Tibial nerve (tissue), 4 donors: Measurements from ENCODE around the gene GYG2. TPM values are rescaled to one million over a fixed set of nuclear protein-coding genes. Genes with fewer than 3 reads are reported as not detected.
"Not testable (repeated sequence)": the region's sequence is repeated elsewhere in the genome, so short reads cannot be mapped to it uniquely, and the experiment has no call there.

ENCODE experiments used
- DNase-seq, 2 donors: peaks; one replicate each; pipeline ENCODE4 v3.0.0-alpha.2; 2019; ENCODE audit warnings: low spot score in 2 of 2
- H3K27ac ChIP-seq, 4 donors: fragments of 200-600 bp; sonication (generic) in 3 of 4; one replicate each; pipeline ENCODE4 v1.5.1; 2017 to 2019; ENCODE audit warnings: mild to moderate bottlenecking in 1 of 4
- H3K27me3 ChIP-seq, 2 donors: fragments of 200-600 bp; sonication (generic) in 1 of 2; one replicate each; pipeline versions ENCODE4 v1.5.1 to v1.6.0; 2017 to 2019
- H3K36me3 ChIP-seq, 3 donors: fragments of 200-600 bp; sonication (generic); one replicate each; pipeline ENCODE4 v1.5.1; 2018 to 2019
- H3K4me1 ChIP-seq, 4 donors: fragments of 200-600 bp; sonication (generic) in 3 of 4; one replicate each; pipeline ENCODE4 v1.5.1; 2017 to 2019
- H3K4me3 ChIP-seq, 4 donors: fragments of 200-600 bp; sonication (generic) in 3 of 4; one replicate each; pipeline ENCODE4 v1.5.1; 2017 to 2019; ENCODE audit warnings: mild to moderate bottlenecking in 1 of 4, moderate library complexity in 1 of 4
- H3K9me3 ChIP-seq, 4 donors: fragments of 200-600 bp; sonication (generic) in 3 of 4; one replicate each; pipeline ENCODE4 v1.5.1; 2017 to 2019
- CTCF ChIP-seq, 5 experiments: fragments of 200-600 bp in 3 of 5; fragments of 450-650 bp in 2 of 5; sonication (generic) in 3 of 5; IDR thresholded peaks; one replicate each; pipeline ENCODE4 v1.5.1; 2016 to 2019; ENCODE audit warnings: antibody characterized with exemption in 5 of 5, mild to moderate bottlenecking in 3 of 5, moderate library complexity in 2 of 5
- EP300 ChIP-seq, 2 donors: sonication (generic); formaldehyde crosslinking; IDR thresholded peaks; one replicate each; pipeline ENCODE4 v1.6.1; 2017; ENCODE audit warnings: antibody characterized with exemption in 2 of 2, mild to moderate bottlenecking in 1 of 2
- POLR2A ChIP-seq, 2 donors: fragments of 450-650 bp; IDR thresholded peaks; one replicate each; pipeline ENCODE4 v1.6.1; 2017; ENCODE audit warnings: antibody characterized with exemption in 2 of 2, mild to moderate bottlenecking in 2 of 2, moderate library complexity in 2 of 2
- WGBS, 2 donors: methylation state at CpG; one replicate each; pipeline ENCODE4 v1.1.5; 2018; 5-methylcytosine and 5-hydroxymethylcytosine counted together
- total RNA-seq, 4 donors: library from RNA; depleted of rRNA; stranded (reverse); fragments of >200 nt; gene quantifications; one replicate each; pipeline ENCODE4 v1.1.0, GENCODE V29; 2016

The GYG2 gene
- total RNA-seq, 4 donors from 2014 or later: 4.1 to 50.4 (median 22.3) TPM

GRCh38 chrX:2924151-2924550 is 95.4 kb downstream of the GYG2 start:
- Histone ChIP-seq H3K9me3 (no peaks in the 10 kb centered on the region), H3K36me3 (peaks cover 0 to 29% (median 0%) of the 10 kb centered on the region in 3 donors), H3K27me3 (no peaks in the 10 kb centered on the region), H3K4me3 (no peak overlapping the region), H3K27ac (no peak overlapping the region), H3K4me1 (no peaks in the 10 kb centered on the region)
- TF ChIP-seq EP300 (IDR thresholded peaks at IDR 0.05): no peak
- TF ChIP-seq CTCF (IDR thresholded peaks at IDR 0.05): no peak
- no peak for TF ChIP-seq POLR2A (IDR thresholded peaks at IDR 0.05)
- 89 to 98% methylated on average over 6 to 9 of the region's 9 CpGs for WGBS, 2 donors
- no peak for DNase-seq

GRCh38 chrX:2926255-2926654 is 97.5 kb downstream of the GYG2 start:
- H3K27me3 ChIP-seq, DNase-seq, H3K4me1 ChIP-seq, H3K9me3 ChIP-seq, H3K4me3 ChIP-seq, H3K27ac ChIP-seq: not testable (repeated sequence)
- H3K36me3 ChIP-seq: peaks cover 0 to 14% (median 0%) of the 10 kb centered on the region in 3 donors
- 74 to 80% methylated on average over 3 to 4 of the region's 4 CpGs for WGBS, 2 donors

GRCh38 chrX:2926664-2927275 is 98.0 kb downstream of the GYG2 start:
- no peaks in the 10 kb centered on the region for H3K4me1 ChIP-seq
- no peak overlapping the region for H3K4me3 ChIP-seq
- peak overlapping the region in 1 of 4 donors; percentile 96 for H3K27ac ChIP-seq
- TF ChIP-seq POLR2A (IDR thresholded peaks at IDR 0.05) (no peak), CTCF (IDR thresholded peaks at IDR 0.05) (no peak), EP300 (IDR thresholded peaks at IDR 0.05) (no peak)
- H3K36me3 ChIP-seq: peaks cover 0 to 14% (median 0%) of the 10 kb centered on the region in 3 donors
- H3K9me3 ChIP-seq: peaks cover 0 to 12% (median 0%) of the 10 kb centered on the region in 4 donors
- DNase-seq: no peak
- WGBS, 2 donors: 92 to 97% methylated on average over 12 to 15 of the region's 15 CpGs
- no peaks in the 10 kb centered on the region for H3K27me3 ChIP-seq

- H3K27me3 ChIP-seq: no peaks in the 10 kb centered on the region
- H3K36me3 ChIP-seq: peaks cover 0 to 10% (median 0%) of the 10 kb centered on the region in 3 donors
- H3K27ac ChIP-seq: peak overlapping the region; percentile 82 to 98 (median 95)
- 3% methylated on average over 12 to 21 of the region's 27 CpGs for WGBS, 2 donors
- TF ChIP-seq POLR2A (IDR thresholded peaks at IDR 0.05): peak in 1 of 2 donors; percentile 1
- no peak for TF ChIP-seq EP300 (IDR thresholded peaks at IDR 0.05)
- DNase-seq: peak; percentile 10 to 19
- no peaks in the 10 kb centered on the region for H3K4me1 ChIP-seq
- H3K9me3 ChIP-seq: peaks cover 0 to 12% (median 0%) of the 10 kb centered on the region in 4 donors
- H3K4me3 ChIP-seq: peak overlapping the region; percentile 59 to 73 (median 65)
Measured at GRCh38 chrX:2928191-2928582, 99.5 kb downstream of the GYG2 start.

GRCh38 chrX:2928583-2929434 is 100.1 kb downstream of the GYG2 start, which contains the start of gene ARSD:
TSS of gene ARSD (minus strand) at chrX:2929339. CDS start at chrX:2929275, 64 bp downstream.
- Histone ChIP-seq H3K9me3 (peaks cover 0 to 12% (median 0%) of the 10 kb centered on the region in 4 donors), H3K4me3 (peak within 1 kb of the TSS; percentile 59 to 73 (median 65)), H3K27ac (peak within 1 kb of the TSS; percentile 82 to 98 (median 95)), H3K36me3 (peaks cover 0 to 6% (median 0%) of the 10 kb centered on the region in 3 donors), H3K27me3 (no peaks in the 10 kb centered on the region), H3K4me1 (no peaks in the 10 kb centered on the region)
- peak; percentile 77 to 86 for DNase-seq
- 0 to 1% methylated on average over 29 to 35 of the region's 84 CpGs for WGBS, 2 donors
- TF ChIP-seq CTCF (IDR thresholded peaks at IDR 0.05) (no peak), POLR2A (IDR thresholded peaks at IDR 0.05) (peak; percentile 83), EP300 (IDR thresholded peaks at IDR 0.05) (peak in 1 of 2 donors; percentile 66)

- peaks cover 0 to 12% (median 0%) of the 10 kb centered on the region in 4 donors for H3K9me3 ChIP-seq
- no peaks in the 10 kb centered on the region for H3K27me3 ChIP-seq
- no peaks in the 10 kb centered on the region for H3K36me3 ChIP-seq
- no peak for DNase-seq
- H3K27ac ChIP-seq: no peak overlapping the region
- H3K4me3 ChIP-seq: no peak overlapping the region
- TF ChIP-seq CTCF (IDR thresholded peaks at IDR 0.05) (no peak), EP300 (IDR thresholded peaks at IDR 0.05) (no peak), POLR2A (IDR thresholded peaks at IDR 0.05) (no peak)
- WGBS, 2 donors: 91% methylated on average over 2 of the region's 2 CpGs
- H3K4me1 ChIP-seq: no peaks in the 10 kb centered on the region
Measured at GRCh38 chrX:2931155-2931554, 102.4 kb downstream of the GYG2 start.
